ENCODE data around the gene TMEM150A. TPM values are rescaled to one million over a fixed set of nuclear protein-coding genes. Genes with fewer than 3 reads are reported as not detected.
A peak's percentile ranks its signal among the peaks of the same experiment; 100 is the strongest.

Gene TMEM150A
- total and polyA plus RNA-seq, 12 donors = 7.6 to 21.1 (median 10.1) TPM

- Histone ChIP-seq H3K4me3 (no peak overlapping the region), H3K4me1 (peaks cover 10 to 60% (median 40%) of the 10 kb centered on the region in 9 donors), H3K27ac (no peak overlapping the region), H3K36me3 (peaks cover 0 to 27% (median 0%) of the 10 kb centered on the region in 9 donors), H3K9me3 (no peaks in the 10 kb centered on the region), H3K27me3 (no peaks in the 10 kb centered on the region)
- WGBS, 2 donors = 91% methylated on average over 10 of the region's 10 CpGs
- no peak for ATAC-seq
- no peak for DNase-seq
- TF ChIP-seq CTCF (IDR thresholded peaks at IDR 0.05) = no peak
- intact Hi-C loops (cut with DNase I) = loop anchor here in 2 of 10 donors (5.0 to 10.0 kb wide), 2 partner anchors 49 to 52 kb away; partner anchors contain the start of gene GGCX (in 2 of the 2)
Observed at GRCh38 chr2:85613717-85614515, 11.4 kb upstream of the TMEM150A start.

- WGBS, 2 donors = 6 to 9% methylated on average over 73 of the region's 73 CpGs
- Histone ChIP-seq H3K36me3 (peaks cover 0 to 32% (median 0%) of the 10 kb centered on the region in 9 donors), H3K27me3 (no peaks in the 10 kb centered on the region), H3K4me1 (peaks cover 5 to 63% (median 33%) of the 10 kb centered on the region in 9 donors), H3K4me3 (peak within 1 kb of the TSS; percentile 69 to 98 (median 88)), H3K9me3 (no peaks in the 10 kb centered on the region), H3K27ac (peak within 1 kb of the TSS; percentile 57 to 94 (median 90))
- intact Hi-C loops (cut with DNase I) = loop anchor here in 2 of 10 donors (5.0 to 10.0 kb wide), 2 partner anchors 47 to 50 kb away; partner anchors contain the start of gene GGCX (in 2 of the 2)
- ATAC-seq (peak; percentile 86 to 88 (median 88)), DNase-seq (peak; percentile 93)
- TF ChIP-seq CTCF (IDR thresholded peaks at IDR 0.05) = peak in 1 of 9 donors; percentile 11
Observed at GRCh38 chr2:85611705-85612587, 9.4 kb upstream of the TMEM150A start, which contains the start of gene C2orf68. Gene C2orf68 (minus strand): TSS chr2:85612066. CDS start chr2:85611984, 82 bp downstream.

GRCh38 chr2:85611217-85611704 lies 8.8 kb upstream of the TMEM150A start:
- Histone ChIP-seq H3K9me3 (no peaks in the 10 kb centered on the region), H3K4me3 (peak overlapping the region; percentile 69 to 98 (median 88)), H3K36me3 (peaks cover 0 to 34% (median 0%) of the 10 kb centered on the region in 9 donors), H3K27ac (peak overlapping the region; percentile 57 to 94 (median 90)), H3K27me3 (no peaks in the 10 kb centered on the region), H3K4me1 (peaks cover 5 to 66% (median 36%) of the 10 kb centered on the region in 9 donors)
- peak in 2 of 8 donors; percentile 0 for ATAC-seq
- intact Hi-C loops (cut with DNase I) = loop anchor here in 2 of 10 donors (5.0 to 10.0 kb wide), 2 partner anchors 46 to 49 kb away; partner anchors contain the start of gene GGCX (in 2 of the 2)
- DNase-seq = no peak
- no peak for TF ChIP-seq CTCF (IDR thresholded peaks at IDR 0.05)
- 7 to 8% methylated on average over 24 of the region's 24 CpGs for WGBS, 2 donors

All from heart right ventricle (tissue), 16 donors.